ENCODE results near the gene EML4.

Gene EML4

DNA sequence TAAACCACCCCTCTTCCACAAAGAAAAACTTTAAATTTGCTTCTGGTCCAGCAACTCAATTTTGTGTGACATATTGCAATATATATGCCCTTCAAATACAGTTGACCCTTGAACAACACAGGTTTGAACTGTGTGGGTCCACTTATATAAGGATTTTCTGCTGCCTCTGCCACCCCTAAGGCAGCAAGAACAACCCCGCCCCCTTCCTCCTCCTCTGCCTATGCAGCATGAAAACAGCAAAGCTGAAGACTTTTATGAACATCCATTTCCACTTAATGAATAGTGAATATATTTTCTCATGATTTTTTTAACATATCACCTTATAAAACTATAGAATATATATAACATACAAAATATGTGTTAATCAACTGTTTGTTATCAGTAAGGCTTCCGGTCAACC is 58.3 kb downstream of the EML4 start:
- no peak for DNase-seq

- DNase-seq = no peak
Measured at GRCh38 chr2:42228101-42228500, 58.9 kb downstream of the EML4 start.

- DNase-seq = no peak
Measured at GRCh38 chr2:42229949-42230348, 60.8 kb downstream of the EML4 start.

- DNase-seq = no peak
Measured at GRCh38 chr2:42230891-42231290, 61.7 kb downstream of the EML4 start.

- no peak for DNase-seq
Measured at GRCh38 chr2:42232024-42232423, 62.9 kb downstream of the EML4 start.

DNA sequence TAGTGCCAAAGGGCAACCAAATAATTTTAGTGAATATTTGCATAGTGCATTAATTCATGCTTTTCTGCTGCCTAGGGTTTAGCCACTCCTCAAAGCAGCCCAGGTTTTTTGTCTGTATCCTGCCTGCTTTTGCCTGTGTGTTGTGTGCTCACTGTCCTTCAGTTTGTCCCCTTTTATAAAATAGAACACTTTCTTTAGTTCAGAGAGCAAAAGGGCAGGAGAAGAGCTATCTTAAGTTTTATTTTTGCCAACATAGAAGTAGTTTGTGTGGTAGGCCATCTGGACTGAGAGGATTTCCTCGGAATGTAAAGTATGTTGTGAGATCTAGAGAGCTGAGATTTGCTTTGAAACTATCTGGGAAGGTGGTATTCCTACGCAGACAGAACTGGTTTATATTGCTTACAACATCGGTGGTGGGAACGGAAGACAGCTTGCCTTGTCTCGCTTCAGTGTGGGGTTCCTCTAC is 64.9 kb downstream of the EML4 start:
- no peak for DNase-seq

DNA sequence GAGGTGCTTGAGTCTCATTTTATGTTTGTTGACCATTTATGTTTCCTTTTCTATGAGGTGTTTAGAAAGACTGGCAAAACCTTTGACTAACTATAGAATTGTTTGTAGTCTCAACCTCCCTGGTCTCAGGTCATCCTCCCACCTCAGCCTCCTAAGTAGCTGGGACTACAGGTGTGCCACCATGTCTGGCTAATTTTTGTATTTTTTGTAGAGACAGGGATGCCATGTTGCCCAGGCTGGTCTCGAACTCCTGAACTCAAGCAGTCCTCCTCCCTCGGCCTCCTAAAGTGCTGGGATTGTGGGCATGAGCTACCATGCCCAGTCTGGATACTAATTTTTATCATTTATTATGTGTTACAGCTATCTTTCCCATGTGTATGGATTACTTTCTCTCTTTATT is 67.8 kb downstream of the EML4 start:
- DNase-seq = no peak

DNA sequence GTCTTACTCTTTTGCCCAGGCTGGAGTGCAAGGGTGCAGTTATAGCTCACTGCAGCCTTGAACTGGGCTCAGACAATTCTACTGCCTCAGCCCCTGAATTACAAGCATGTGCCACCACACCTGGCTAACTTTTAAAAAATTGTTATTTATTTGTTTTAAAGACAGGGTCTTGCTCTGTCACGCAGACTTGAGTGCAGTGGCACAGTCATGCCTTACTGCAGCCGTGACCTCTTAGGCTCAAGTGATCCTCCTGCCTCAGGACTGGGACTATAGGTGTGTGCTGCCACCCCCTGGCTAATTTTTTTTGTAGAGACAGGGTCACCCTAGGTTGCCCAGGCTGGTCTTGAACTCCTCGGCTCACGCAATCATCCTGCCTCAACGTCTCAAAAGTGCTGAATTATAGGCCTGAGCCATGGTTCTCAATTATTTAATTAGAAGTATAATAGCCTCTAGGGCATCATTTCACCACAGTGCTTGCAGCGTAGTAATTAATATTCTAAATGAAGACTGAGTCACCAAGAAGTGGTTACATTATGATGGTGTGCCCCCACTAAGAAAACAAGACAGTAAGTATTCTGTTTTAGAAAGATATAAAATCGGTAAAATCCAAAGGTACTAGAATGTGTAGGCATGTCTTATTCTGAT is 69.6 kb downstream of the EML4 start:
- peak; percentile 42 for DNase-seq

DNA sequence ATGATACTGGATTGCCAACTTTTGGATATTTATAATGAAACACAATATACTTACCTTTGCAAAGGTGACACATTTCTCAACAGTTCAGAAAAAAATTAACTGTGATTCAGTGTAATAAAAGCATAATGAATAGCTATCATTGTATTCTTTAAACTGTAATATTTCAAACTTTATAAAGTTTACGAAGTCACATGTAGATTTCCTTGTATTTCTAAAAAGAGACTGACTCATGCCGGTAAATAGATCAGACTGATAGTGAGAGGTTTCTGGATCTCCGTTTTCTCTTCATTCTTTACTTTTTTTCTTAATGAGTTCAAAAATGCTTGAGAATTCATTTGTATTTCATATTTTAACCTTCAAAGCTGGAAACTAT is 70.1 kb downstream of the EML4 start:
- DNase-seq = no peak

GRCh38 chr2:42239811-42240210 is 70.7 kb downstream of the EML4 start:
- DNase-seq = no peak

DNA sequence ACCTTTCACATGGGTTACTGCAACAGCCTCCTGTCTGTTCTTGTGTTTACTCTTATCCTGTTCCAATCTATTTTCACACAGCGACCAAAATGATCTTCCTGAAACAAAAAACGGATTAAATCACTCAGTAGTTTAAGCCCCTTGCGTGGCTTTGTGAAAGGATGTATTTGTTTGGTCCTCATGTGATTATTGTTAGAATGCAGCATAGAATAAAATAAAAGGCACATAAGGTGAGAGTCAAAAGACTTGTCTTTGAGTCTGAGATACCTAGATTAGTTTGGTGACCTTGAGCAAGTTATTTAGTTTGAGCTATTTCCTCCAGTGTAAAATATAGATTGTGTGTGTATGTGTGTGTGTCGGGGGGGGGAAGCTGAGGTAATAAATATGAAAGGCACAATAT is 72.4 kb downstream of the EML4 start:
- no peak for DNase-seq

- no peak for DNase-seq
Measured at GRCh38 chr2:42243297-42243696, 74.1 kb downstream of the EML4 start.

DNA sequence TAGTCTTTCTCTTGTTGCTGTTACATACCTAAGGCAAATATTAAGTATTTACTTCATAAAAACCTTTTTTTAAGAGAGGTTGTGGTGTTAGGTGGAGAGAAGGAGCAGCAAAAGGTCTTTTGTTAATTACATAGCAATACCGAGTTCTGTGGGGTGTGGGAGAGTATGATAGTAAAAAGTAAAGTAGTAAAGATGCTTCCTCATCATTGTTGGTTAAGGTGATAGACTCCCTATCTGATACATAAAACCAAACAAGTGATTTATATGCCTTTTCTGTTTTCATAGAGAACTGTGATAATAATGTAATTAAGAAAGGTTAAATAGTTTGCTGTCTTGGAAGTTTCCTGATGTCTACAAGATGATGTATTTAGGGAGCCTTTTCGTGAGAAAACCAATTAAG is 75.4 kb downstream of the EML4 start:
- DNase-seq = no peak

DNA sequence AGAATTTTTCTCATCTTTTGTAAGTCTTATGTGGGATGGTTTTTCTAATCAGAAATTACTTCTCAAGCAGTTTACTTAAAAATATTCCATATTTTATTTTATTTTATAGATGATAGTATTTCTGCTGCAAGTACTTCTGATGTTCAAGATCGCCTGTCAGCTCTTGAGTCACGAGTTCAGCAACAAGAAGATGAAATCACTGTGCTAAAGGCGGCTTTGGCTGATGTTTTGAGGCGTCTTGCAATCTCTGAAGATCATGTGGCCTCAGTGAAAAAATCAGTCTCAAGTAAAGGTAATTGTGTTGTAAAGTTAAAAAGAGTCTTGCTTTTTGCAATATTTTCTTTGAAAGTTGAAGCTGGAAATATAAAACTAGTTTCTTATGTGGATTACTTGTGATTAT is 76.2 kb downstream of the EML4 start:
- no peak for DNase-seq

DNA sequence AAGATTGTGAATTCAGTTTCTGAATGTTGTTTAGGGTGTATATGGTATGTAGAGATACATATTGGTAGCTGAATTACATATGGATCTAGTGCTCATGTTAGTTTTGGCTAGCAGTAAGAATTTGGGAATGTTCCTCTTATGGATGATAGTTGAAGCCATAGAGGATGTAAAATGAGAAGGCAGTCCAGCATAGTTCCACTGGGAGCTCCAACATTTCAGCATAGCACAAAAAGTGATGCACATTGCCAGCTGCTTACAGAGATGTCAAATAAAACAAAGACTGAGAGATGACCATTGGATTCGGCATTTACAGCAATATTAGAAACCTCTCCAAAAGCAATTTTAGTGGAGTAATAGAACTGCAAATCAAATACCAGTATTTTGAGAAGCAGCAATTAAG is 77.4 kb downstream of the EML4 start:
- no peak for DNase-seq

- no peak for DNase-seq
Measured at GRCh38 chr2:42248846-42249245, 79.7 kb downstream of the EML4 start.

DNA sequence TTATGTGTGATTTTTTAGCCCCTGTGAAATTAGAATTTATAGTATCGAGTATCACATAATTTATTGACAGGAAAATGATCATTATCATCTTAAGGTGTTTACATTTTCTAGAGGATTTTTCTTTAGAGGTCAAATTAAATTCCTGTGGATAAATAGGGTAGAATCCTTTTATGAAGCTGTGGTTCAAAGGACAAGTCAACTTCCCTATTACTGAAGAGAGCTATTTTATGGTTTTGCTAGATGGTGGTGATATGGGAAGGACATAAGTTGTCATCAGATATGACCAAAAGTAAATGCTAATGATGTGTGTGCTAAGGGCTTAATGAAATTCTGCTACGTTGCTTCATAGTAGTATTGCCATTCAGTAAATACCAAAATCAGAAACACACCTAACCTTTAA is 80.1 kb downstream of the EML4 start:
- no peak for DNase-seq

DNA sequence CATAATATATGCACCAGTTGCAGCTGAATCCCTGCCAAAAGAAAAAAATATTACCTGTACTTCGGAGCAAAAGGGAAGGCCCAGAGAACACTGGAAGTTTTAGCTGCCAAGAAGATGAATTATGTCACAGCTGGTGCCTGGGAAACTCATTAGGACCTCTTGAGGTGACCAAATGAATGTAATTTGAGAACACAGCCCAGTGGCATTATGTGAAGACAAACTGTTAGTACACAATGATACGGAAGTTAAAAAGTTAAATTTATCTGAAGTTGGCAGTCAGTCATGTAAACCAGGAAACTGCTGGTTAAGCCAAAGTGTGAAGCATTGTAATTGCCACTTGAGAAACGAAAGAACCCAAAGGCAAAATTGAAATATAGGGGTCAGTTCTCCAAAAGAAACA is 80.7 kb downstream of the EML4 start:
- no peak for DNase-seq

DNA sequence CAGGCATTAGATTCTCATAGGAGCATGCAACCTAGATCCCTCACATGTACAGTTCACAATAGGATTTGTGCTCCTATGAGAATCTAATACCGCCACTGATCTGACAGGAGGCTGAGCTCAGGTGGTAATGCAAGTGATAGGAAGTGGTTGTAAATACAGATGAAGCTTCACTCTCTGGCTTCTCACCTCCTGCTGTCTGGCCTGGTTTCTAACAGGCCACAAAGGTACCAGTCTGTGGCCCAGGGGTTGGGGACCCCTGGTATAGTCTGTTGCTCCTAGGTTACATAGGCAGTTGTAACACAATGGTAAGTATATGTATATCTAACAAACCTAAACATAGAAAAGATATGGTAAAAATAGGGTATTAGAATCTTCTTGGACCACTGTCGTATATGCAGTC is 81.8 kb downstream of the EML4 start:
- DNase-seq = no peak

DNA sequence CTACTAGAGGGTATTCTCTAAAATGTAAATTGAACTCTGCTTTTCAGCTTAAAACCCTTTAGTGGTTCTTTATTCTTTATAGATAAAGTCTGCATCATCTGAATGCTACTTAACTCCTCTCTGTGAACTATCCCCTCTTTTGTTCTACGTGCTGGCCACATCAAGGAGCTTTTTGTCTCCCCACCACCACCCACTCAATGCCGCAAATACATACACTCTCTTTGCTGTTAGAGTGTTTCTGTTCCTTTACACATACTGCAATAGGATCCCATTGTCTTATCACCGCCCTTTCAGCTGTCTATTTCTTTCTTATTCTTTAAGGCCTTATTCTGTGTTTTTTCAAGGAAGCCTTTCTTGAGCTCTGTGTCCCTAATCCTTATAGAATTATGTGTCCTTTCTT is 83.3 kb downstream of the EML4 start:
- DNase-seq = no peak

- no peak for DNase-seq
Measured at GRCh38 chr2:42254186-42254895, 85.2 kb downstream of the EML4 start.

DNA sequence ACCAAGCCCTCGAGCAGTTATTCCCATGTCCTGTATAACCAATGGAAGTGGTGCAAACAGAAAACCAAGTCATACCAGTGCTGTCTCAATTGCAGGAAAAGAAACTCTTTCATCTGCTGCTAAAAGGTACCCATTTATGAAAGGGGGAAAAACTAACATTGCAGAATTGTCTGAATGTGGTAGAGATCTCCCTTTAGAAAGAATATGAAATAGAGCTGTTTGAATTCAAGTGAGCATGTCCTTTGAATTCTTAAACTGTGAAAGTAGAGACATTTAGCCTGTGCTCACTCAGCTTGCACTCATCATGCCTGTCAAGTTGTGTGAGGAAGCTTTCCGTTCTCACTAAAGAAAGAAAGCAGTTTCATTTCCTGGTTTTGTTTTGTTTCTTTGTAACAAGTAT is 87.4 kb downstream of the EML4 start:
- DNase-seq = no peak

GRCh38 chr2:42261518-42262195 is 92.5 kb downstream of the EML4 start:
- no peak for DNase-seq

DNA sequence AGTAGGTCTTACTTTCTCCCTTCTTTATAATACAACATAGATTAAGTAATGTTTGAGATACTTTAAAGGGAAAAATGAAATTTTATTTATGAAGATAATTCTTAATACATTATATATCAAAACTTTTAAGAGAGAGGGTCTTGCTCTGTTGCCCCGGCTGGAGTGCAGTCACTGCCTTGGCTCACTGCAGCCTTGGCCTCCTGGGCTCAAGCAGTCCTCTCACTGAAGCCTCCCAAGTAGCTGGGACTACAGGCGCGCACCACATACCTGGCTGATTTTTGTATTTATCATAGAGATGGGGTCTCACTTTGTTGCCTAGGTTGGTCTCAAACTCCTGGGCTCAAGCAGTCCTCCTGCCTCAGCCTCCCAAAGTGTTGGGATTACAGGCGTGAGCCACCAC is 97.1 kb downstream of the EML4 start:
- no peak for DNase-seq
